ENCODE results near the gene CTSC. TPM values are rescaled to one million over a fixed set of nuclear protein-coding genes. Genes with fewer than 3 reads are reported as not detected.

The CTSC gene
- total and polyA plus RNA-seq, 9 of the 15 experiments (the other 6 are each of a cell fraction or from before 2014, with no cell fraction given), result 113 to 403 (median 187) TPM

GRCh38 chr11:88378422-88379066 is 41.0 kb upstream of the CTSC start (continued):
- TF ChIP-seq CEBPZ (IDR thresholded peaks at IDR 0.05; ENCODE audit: borderline replicate concordance, low read depth, low read length) (no peak), SMARCB1 (IDR thresholded peaks at IDR 0.05; ENCODE audit: insufficient read length, low read depth) (no peak), HBP1 (CRISPR knock-in tag; IDR thresholded peaks at IDR 0.05) (no peak), NFXL1 (CRISPR knock-in tag; IDR thresholded peaks at IDR 0.05) (no peak), FUS (optimal IDR thresholded peaks at IDR 0.05; ENCODE audit: low read depth, low read length) (no peak), TBL1XR1 (IDR thresholded peaks at IDR 0.05; ENCODE audit: low read length in 2 of 2) (no peak), CLOCK (CRISPR knock-in tag; IDR thresholded peaks at IDR 0.05; ENCODE audit: borderline replicate concordance) (no peak), ZNF197 (CRISPR knock-in tag; IDR thresholded peaks at IDR 0.05; ENCODE audit: low read depth) (no peak), ZSCAN32 (CRISPR knock-in tag; IDR thresholded peaks at IDR 0.05) (peak; percentile 79), SNRNP70 (optimal IDR thresholded peaks at IDR 0.05; ENCODE audit: low read depth, low read length) (no peak), IFI16 (CRISPR knock-in tag; IDR thresholded peaks at IDR 0.05) (no peak), BCOR (IDR thresholded peaks at IDR 0.05) (no peak), NBN (IDR thresholded peaks at IDR 0.05; ENCODE audit: low read depth) (no peak), ZNF347 (CRISPR knock-in tag; IDR thresholded peaks at IDR 0.05; ENCODE audit: low read depth) (no peak), NR3C1 (CRISPR knock-in tag; IDR thresholded peaks at IDR 0.05) (no peak), ZNF282 (CRISPR knock-in tag; IDR thresholded peaks at IDR 0.05) (no peak), HMGXB4 (CRISPR knock-in tag; IDR thresholded peaks at IDR 0.05) (no peak), TAF9B (IDR thresholded peaks at IDR 0.05; ENCODE audit: partially characterized antibody) (no peak), SNIP1 (IDR thresholded peaks at IDR 0.05; ENCODE audit: low read depth) (no peak)

All from K562 (cell line).